ENCODE results near the gene SERPINB8.
A peak's percentile ranks its signal among the peaks of the same experiment; 100 is the strongest.

Gene SERPINB8

GRCh38 chr18:63964908-63965307 is 5.0 kb upstream of the SERPINB8 start:
- DNase-seq (ENCODE audit: low read depth, low spot score) = no peak

GRCh38 chr18:63965716-63966330 is 4.1 kb upstream of the SERPINB8 start:
- DNase-seq (ENCODE audit: low read depth, low spot score) = no peak

DNA sequence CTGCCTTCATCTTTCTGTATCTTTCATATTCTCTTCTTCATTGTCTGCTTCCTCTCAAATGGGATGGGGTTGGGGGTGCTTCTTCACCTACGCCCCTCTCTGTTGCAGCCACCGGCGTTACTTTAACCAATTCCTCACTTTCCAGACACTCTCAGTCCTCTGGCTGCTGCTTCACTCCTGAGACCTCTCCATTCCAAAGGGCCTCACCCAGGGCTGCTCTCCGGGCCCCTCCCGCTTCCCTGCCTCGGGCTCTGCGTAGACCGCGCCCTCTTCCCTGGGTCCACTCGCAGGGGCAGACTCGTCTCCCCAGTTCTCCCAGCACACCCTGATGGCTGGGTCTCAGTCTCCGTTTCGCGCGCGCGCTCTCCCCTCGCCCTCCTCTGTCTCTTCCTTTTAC is 926 bp downstream of the SERPINB8 start:
- DNase-seq (ENCODE audit: low read depth, low spot score) = no peak

GRCh38 chr18:63971320-63972001 is 1.6 kb downstream of the SERPINB8 start:
- DNase-seq (ENCODE audit: low read depth, low spot score) = no peak

GRCh38 chr18:63972002-63972376 is 2.1 kb downstream of the SERPINB8 start:
- no peak for DNase-seq (ENCODE audit: low read depth, low spot score)

DNA sequence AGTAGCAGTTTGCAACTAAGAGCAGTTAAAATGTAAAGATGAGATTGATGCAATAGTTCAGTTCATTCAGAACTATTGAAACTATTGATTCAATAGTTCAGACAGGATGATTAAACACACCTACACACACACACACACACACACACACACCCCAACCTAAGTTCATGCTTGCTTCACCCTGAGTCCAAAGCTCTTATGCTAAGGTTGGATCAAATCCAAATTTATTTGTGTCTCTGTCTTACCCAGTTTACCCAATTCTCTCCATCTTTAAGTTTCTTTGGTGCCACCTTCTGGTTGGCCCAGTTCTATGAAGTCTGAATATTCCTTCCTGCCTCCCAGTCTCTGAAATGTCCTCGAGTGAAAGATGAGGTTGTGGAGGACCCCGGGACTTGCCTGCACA is 5.1 kb downstream of the SERPINB8 start:
- DNase-seq (ENCODE audit: low read depth, low spot score) = no peak

DNA sequence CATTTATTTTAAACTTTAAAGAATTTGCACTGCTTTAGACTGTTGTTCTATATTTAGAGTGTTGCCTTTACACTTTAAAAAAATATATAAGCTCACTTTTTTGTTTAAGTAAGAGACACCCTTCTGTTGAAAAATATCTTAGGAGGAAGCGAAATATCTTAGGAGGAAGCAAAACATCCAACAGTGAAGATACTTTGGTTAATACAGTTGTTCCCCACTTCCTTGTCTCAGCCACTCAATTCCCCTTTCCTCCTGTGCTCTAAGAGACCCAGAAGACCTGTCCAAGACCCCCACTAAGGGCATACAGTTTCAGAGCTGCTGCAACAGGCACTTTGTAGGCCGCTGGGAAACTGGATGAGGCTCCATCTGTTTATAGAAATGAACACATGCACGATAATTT is 5.7 kb downstream of the SERPINB8 start:
- DNase-seq (ENCODE audit: low read depth, low spot score) = no peak

GRCh38 chr18:63977040-63977439 is 7.2 kb downstream of the SERPINB8 start:
- DNase-seq (ENCODE audit: low read depth, low spot score) = no peak

GRCh38 chr18:63979409-63979920 is 9.6 kb downstream of the SERPINB8 start:
- DNase-seq (ENCODE audit: low read depth, low spot score) = no peak

- DNase-seq (ENCODE audit: low read depth, low spot score) = no peak
Observed at GRCh38 chr18:63980027-63980426, 10.1 kb downstream of the SERPINB8 start.

DNA sequence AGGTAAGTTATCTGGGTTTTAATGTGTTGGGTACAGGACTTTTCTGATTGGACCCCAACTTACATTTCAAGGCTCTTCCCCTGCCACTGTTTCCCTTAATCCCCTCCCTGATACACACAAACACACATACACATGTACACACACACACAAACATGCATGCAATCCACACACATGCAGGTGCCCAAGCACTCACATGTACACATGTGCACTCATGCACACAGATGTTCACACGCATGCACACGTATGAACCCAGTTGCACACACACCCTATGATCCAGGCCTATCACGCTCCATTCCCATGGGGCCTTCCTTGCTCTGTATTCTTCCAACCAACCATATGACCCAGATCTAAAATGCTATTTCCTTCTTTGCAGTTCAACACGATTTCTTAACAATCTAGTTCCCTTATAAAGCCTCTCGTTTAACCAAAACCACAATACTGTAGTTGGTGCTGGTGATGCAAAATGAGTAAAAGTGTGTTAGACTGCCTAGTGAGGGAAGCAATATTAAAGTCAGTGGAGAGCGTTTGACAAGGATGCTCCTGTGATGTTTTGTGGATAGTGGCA is 11.1 kb downstream of the SERPINB8 start:
- no peak for DNase-seq (ENCODE audit: low read depth, low spot score)

GRCh38 chr18:63981719-63982118 is 11.8 kb downstream of the SERPINB8 start:
- DNase-seq (ENCODE audit: low read depth, low spot score) = no peak

DNA sequence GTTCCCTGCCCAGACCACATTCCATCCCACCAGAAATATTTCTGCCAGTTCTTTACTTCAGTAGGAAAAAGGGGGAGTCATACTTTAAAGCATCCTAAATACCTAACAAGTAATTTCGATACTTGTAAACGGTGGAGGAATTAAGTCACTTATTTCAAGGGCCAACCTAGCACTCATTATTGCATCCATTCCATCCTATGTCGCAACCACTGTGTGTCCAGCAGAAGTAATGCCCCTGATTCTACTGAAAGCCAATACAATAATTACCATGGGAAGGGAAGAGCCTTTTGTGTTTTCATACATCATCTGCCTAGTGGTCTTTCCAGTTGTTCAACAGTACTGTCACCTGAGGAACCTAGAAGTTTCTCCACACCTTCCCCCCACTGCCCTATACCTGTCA is 12.5 kb downstream of the SERPINB8 start:
- no peak for DNase-seq (ENCODE audit: low read depth, low spot score)

DNA sequence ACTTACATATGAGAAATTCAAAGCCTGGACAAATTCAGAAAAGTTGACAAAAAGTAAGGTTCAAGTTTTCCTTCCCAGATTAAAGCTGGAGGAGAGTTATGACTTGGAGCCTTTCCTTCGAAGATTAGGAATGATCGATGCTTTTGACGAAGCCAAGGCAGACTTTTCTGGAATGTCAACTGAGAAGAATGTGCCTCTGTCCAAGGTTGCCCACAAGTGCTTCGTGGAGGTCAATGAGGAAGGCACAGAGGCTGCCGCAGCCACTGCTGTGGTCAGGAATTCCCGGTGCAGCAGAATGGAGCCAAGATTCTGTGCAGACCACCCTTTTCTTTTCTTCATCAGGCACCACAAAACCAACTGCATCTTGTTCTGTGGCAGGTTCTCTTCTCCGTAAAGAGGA is 17.0 kb downstream of the SERPINB8 start:
- DNase-seq (ENCODE audit: low read depth, low spot score) = no peak

DNA sequence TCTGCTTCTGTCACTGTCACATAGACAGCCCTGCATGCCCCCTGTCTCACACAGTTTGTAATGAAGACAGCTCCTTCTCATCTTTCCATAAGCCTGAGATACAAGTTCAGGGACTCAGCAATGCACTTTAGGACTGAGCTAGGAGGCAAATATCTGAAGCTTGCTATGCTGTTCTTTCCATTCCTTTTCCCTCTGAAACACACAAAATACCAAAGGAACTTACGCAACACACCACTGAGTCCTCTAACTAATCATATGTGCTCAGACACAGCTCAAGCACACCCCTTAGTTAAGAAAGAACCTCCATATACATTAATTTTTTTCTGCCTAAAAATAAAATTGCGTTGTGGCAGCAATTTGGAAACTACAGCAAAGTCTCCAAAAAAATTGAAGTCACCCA is 17.9 kb downstream of the SERPINB8 start:
- no peak for DNase-seq (ENCODE audit: low read depth, low spot score)

DNA sequence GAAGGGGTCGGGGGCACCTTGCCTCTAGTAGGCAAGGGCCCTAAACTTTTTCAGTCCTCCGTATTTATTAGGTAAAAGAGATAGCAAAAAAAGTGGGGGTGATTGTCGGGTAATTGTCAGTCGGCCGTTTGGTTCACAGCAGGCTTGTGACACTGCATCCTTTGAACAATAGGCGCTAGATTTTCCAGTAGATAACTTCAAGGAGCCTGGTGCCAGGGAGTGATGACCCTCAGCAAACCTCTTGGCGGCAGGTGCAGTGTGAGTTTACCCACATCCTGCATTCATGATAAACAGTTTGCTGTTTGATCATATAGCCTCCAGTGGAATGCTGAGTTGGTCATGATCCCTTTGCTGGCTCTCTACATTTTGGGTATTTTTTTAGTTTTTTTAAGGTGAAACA is 22.9 kb downstream of the SERPINB8 start:
- no peak for DNase-seq (ENCODE audit: low read depth, low spot score)

GRCh38 chr18:63994783-63995399 is 25.0 kb downstream of the SERPINB8 start:
- peak; percentile 33 for DNase-seq (ENCODE audit: low read depth, low spot score)

- no peak for DNase-seq (ENCODE audit: low read depth, low spot score)
Observed at GRCh38 chr18:63997041-63997440, 27.2 kb downstream of the SERPINB8 start.

DNA sequence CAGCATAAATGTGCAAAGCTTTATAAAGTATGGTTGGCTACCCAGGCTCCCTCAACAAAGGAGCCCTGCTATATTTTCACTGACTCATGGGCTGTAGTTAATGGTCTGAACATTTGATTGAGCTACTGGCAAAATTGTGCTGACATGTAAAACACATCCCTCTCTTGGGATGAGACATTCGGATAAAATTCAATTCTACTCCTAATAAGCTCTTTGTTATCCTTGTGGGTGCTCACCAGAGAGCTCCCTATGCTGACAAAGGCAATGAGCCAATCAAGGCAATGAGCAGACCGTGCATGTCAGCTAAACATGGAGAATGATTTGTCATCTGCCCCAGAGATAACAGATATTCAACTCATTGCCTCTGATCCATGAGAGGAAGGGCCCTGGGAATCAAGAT is 27.7 kb downstream of the SERPINB8 start:
- no peak for DNase-seq (ENCODE audit: low read depth, low spot score)

DNA sequence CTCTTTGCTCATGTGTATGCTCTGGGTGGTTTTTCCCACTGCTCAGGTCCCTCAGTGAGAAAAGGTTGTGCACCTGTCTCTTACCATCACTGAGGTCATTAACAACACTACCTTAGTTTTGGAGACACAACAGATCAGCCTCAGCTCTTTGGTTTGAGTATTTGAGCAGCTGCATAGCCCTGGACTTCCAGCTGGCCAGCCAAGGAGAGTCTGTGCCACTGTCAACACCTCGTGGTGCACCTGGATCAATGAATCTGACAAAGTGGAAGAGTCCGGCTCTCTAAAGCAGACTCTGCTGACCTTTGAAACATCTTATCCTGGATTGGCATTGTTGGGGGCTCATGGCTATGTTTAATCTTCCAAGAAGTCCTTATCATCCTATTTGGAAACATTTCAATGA is 30.0 kb downstream of the SERPINB8 start:
- DNase-seq (ENCODE audit: low read depth, low spot score) = no peak

DNA sequence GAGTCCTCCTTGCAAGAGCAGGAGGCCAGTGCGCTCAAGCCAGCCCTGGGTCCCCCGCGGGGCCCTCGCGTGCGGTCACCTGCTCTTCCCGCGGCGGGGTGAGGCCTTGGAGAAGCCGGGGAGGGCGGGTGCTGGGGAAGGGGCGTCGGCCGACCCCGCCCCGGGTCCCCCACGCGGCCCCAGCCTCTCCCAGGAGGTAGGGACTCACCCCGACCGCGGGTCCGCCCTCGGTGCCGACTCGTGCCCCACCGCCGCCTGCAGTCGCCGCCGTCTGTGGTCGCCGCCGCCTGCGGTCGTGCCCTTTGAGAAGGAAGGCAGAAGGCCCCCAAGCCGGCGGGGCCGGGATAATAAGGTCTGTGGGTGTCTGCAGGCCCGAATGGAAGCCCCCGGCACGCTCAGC is 32.7 kb downstream of the SERPINB8 start:
- no peak for DNase-seq (ENCODE audit: low read depth, low spot score)

GRCh38 chr18:64009305-64009704 is 39.4 kb downstream of the SERPINB8 start:
- no peak for DNase-seq (ENCODE audit: low read depth, low spot score)

- no peak for DNase-seq (ENCODE audit: low read depth, low spot score)
Observed at GRCh38 chr18:64011513-64011912, 41.6 kb downstream of the SERPINB8 start.

All from iPS DF 19.7 (cell line).